Tongue (tissue), 2 donors: ENCODE measurements around the gene CDCA5. TPM values are rescaled to one million over a fixed set of nuclear protein-coding genes. Genes with fewer than 3 reads are reported as not detected.
A peak's percentile ranks its signal among the peaks of the same experiment; 100 is the strongest.
"Not testable (repeated sequence)": the region's sequence is repeated elsewhere in the genome, so short reads cannot be mapped to it uniquely, and the experiment has no call there.

Source experiments
- DNase-seq: peaks from one replicate; pipeline ENCODE4 v3.0.0-alpha.2; 2015
- total RNA-seq: library from RNA; depleted of rRNA; stranded (reverse); fragments of >200 nt; gene quantifications from one replicate; pipeline ENCODE4 v1.2.3, GENCODE V29; 2014

The CDCA5 gene
- total RNA-seq, 1 donor from 2014 or later: 4.9 TPM

- DNase-seq: not testable (repeated sequence)
Measured at GRCh38 chr11:65118891-65119669, 35.2 kb upstream of the CDCA5 start.

- no peak for DNase-seq
Measured at GRCh38 chr11:65118097-65118837, 34.4 kb upstream of the CDCA5 start.

DNA sequence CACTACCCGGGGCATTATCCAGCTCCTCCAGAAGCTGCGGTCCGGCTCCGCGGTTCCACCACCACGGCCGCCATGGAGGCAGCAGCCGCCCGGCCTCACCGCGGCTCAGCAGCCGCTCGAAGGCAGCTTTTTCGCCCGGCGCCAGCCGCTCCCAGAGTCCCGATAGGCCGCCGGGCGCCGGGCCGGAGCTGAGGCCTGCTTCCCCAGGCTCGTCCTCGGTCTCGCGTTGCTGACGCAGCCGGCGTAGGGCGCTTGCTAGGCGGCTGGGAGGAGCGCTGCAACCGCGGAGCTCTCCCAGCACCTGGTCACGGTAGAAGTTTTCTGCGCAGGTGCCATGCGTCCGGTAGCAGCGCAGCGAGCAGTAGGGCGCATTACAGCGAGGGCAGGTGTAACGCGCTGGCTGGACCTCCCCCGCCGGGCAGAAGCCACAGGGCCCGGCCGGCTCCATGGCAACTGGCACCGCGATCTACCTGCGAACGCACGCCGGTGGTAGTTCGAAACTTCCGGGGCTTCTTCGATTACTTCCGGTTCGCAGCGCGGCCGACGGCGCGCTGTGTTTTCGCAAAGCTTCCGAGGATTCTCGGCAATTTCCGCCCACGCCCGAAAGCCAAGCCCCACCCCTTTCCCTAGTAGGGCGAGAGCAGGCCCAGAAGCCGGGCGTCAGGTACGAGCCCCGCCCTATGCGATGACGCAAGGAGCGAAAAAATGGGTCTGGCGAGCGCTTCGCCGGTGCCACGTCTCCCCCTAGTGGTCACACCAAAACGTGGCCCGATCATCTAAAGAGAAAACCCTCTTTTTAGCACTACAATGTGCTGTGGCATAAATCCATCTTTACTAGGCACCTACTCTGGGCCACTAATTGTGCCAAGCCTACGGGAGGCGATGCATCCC is 33.6 kb upstream of the CDCA5 start, which contains the start of gene ZNHIT2:
ZNHIT2 (minus strand) TSS at position 496 of the 891 bp plus-strand sequence; CDS start at position 448, 48 bp downstream.
- DNase-seq: peak; percentile 100

DNA sequence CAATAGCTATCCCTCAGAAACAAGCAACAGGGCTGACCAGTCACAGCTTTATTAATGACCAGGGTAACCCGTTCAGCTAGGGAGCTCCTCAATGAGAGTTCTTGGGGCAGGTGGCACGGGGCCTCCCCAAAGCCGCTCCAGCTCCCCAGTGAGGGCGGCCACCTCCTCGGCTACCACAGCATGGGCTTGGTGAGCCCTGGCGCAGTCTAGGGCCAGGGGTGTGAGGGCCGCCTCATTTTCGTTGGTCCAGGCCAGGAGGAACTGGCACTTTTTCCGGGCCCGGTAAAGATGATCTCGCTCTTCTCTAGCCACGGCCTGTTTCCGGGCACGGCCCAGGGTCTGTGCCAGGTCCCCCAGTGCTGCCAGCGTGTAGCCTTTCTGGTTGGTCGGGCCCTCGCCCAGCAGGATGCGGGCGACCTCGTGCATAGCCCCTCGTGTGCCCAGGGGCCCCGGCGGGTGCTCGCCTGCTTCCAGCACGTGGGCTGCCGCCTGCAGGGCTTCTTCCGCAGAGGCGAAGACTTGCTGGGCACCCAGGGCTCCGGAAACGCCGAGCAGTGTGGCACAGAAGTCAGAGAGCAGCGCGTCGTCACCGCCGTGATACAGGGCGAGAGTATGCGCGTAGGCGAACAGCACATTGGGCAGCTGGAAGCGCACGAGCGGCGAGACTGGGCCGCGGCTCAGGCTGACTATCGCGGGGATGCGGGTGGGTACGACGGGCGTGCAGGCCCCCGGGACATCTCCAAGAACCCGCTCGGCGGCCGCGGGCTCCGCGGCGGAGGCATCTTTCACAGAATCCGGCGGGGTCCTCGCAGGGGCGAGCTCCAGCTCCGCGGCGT is 32.7 kb upstream of the CDCA5 start:
- no peak for DNase-seq

GRCh38 chr11:65115361-65116082 is 31.7 kb upstream of the CDCA5 start:
- DNase-seq: no peak

GRCh38 chr11:65114538-65115171 is 30.8 kb upstream of the CDCA5 start:
- DNase-seq: no peak

DNA sequence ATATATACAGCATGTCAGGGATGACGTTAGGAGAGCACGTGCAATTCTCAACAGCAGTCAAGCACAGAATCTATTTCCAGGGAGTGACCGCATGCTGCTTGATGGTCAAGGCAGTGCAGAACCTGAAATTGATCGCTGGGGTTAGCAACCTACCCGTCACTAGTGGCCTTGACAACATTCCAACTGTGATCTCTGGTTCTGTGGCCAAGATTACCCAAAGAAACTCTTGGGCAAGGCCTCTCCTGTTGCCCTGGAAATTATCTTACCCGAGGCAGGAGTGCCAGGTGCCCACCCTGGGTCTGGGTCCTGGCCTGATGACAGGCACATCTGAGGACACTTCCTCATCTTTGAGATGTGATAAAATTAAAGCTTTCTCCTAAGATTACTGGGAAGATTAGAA is 30.0 kb upstream of the CDCA5 start:
- no peak for DNase-seq

DNA sequence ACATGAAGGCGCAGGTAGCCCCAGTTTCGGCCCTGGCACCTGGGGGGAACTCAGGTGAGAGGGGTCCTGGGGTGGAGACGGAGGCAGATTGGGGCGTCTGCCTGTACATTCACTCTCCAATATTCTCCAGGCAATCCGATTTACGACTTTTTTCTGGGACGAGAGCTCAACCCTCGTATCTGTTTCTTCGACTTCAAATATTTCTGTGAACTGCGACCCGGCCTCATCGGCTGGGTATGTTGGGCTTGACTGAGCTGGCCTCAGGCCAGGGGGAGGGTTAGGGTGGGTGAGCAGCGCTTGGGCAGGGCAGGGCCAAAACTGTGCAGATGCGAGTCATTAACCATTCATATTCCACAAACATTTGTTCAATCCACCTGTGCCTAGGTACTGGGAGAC is 29.5 kb upstream of the CDCA5 start:
- peak; percentile 38 for DNase-seq

GRCh38 chr11:65112546-65113360 is 28.9 kb upstream of the CDCA5 start:
- peak; percentile 47 for DNase-seq

GRCh38 chr11:65111744-65112545 is 28.1 kb upstream of the CDCA5 start, which contains the start of gene TM7SF2:
Gene TM7SF2 (plus strand): TSS chr11:65111872. CDS start chr11:65112016, 144 bp downstream.
- peak; percentile 96 for DNase-seq

DNA sequence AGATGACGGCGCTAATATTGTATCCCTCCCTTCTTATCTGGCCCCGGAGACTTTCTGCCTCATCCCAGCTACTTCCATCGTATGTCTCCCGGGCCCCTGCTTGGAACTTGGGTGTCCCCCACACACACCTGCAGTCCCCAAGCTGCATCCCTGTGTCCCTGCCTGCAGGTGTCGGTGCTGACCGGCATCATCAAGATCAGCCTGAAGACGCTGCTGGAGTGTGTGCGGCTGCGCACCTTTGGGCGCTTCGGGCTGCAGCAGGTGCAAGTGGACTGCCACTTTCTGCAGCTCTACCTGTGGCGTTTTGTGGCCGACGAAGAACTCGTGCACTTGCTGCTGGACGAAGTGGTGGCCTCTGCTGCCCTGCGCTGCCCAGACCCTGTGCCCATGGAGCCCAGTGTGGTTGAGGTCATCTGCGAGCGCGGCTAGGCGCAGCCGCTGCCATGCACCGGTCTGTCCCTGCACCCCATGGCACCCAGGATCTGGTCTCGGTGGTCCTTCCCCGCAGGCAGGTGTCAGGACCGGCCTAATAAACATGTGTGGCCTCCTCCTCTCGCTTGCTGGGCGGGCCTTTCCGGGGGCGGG is 27.4 kb upstream of the CDCA5 start:
- DNase-seq: no peak

DNA sequence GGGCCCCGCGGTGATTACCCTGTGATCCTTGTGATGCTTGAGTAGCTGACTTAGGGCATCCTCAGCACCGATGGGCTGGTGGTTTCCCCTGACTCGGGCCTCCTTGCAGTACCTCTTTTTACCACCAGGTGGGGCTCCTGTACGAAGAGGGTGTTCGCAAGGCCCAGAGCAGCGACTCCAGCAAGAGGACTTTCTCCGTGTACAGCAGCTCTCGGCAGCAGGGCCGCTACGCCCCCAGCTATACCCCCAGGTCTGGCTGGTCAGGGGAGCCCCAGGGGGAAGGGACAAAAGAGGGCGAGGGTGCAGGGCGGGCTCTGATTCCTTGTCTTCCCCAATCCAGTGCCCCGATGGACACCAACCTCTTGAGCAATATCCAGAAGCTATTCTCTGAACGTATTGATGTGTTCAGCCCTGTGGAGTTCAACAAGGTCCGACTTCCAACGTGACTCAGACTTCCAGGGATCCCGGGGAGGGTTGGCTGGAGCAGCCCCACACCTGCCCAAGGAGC is 26.6 kb upstream of the CDCA5 start:
- peak; percentile 93 for DNase-seq

- no peak for DNase-seq
Measured at GRCh38 chr11:65109231-65110198, 25.7 kb upstream of the CDCA5 start.

- no peak for DNase-seq
Measured at GRCh38 chr11:65108469-65109123, 24.8 kb upstream of the CDCA5 start.

DNA sequence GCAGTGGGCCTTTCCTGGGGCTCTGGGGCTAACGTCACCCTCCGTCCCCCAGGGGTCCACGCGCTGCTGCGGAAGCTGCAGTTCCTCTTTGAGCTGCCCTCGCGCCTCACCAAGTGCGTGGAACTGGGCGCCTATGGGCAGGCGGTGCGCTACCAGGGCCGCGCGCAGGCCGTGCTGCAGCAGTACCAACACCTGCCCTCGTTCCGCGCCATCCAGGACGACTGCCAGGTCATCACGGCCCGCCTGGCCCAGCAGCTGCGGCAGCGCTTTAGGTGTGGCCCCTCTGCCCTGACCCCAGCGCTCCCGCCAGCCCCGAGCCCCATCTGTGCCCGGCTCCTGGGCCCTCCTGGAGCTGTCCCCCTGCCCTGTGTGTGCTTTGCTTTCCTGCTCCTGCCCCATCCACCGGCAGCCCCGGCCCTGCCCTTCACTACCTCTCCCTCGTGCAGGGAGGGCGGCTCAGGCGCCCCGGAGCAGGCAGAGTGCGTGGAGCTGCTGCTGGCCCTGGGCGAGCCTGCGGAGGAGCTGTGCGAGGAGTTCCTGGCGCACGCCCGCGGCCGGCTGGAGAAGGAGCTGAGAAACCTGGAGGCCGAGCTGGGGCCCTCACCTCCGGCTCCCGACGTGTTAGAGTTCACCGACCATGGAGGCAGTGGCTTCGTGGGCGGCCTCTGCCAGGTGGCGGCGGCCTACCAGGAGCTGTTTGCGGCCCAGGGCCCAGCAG is 24.1 kb upstream of the CDCA5 start:
- DNase-seq: no peak
